SK-N-SH (cell line): ENCODE results near the gene CHM. TPM values are rescaled to one million over a fixed set of nuclear protein-coding genes. Genes with fewer than 3 reads are reported as not detected.

Experiments
- CTCF ChIA-PET: fragments of 300-600, 350-600 bp; formaldehyde crosslinking; extraction: SDS; loops from one replicate; lab custom pipeline; 2021; lab: Yijun Ruan, JAX
- POLR2A ChIA-PET: fragments of 350-600 bp; sonication (Branson Sonifier 250); formaldehyde crosslinking; extraction: SDS; loops from one replicate; lab custom pipeline; 2020; ENCODE audit warnings: antibody characterized with exemption, inconsistent platforms; lab: Yijun Ruan, JAX
- DNase-seq: peaks from one replicate; pipeline ENCODE4 v3.0.0; 2012
- H2AFZ ChIP-seq: fragments of 200-600 bp; sonication (generic); 2 replicates; pipeline ENCODE4 v1.8.1; 2016; ENCODE audit warnings: antibody characterized with exemption, mild to moderate bottlenecking, low read depth
- H3F3A ChIP-seq: fragments of 200-600 bp; sonication (generic); replicated peaks from 2 replicates; pipeline ENCODE3; 2016; ENCODE audit warnings: antibody characterized with exemption, mild to moderate bottlenecking; ENCODE audit not compliant: insufficient read depth
- H3K27ac ChIP-seq, 2 experiments: fragments of 200-500 bp in 1 of 2; fragments of 200-600 bp in 1 of 2; sonication (Bioruptor generic) in 1 of 2; sonication (generic), shearing (Covaris generic) in 1 of 2; 2 replicates each; pipeline versions ENCODE4 v1.5.1 to v1.6.1; 2014 to 2016; ENCODE audit warnings: low read depth in 2 of 2, inconsistent platforms in 1 of 2, low read length in 1 of 2, mild to moderate bottlenecking in 1 of 2, mixed read lengths in 1 of 2
- H3K27me3 ChIP-seq: fragments of 200-600 bp; sonication (generic), shearing (Covaris generic); 2 replicates; pipeline ENCODE4 v1.6.1; 2016; ENCODE audit warnings: mixed run types; ENCODE audit not compliant: insufficient read depth
- H3K36me3 ChIP-seq, 2 experiments: fragments of 200-500 bp in 1 of 2; fragments of 200-600 bp in 1 of 2; sonication (Bioruptor generic) in 1 of 2; sonication (generic) in 1 of 2; replicated peaks in 1 of 2; 2 replicates each; pipeline versions ENCODE3 to v1.5.1; 2014 to 2016; ENCODE audit warnings: low read length in 1 of 2, mild to moderate bottlenecking in 1 of 2; ENCODE audit not compliant: insufficient read depth in 2 of 2, control insufficient read depth in 1 of 2
- H3K4me1 ChIP-seq, 2 experiments: fragments of 200-500 bp in 1 of 2; fragments of 200-600 bp in 1 of 2; sonication (Bioruptor generic) in 1 of 2; sonication (generic), shearing (Covaris generic) in 1 of 2; 2 replicates each; pipeline versions ENCODE4 v1.5.1 to v1.6.1; 2014 to 2016; ENCODE audit warnings: low read depth in 1 of 2, low read length in 1 of 2, mixed run types in 1 of 2; ENCODE audit not compliant: insufficient read depth in 2 of 2, control insufficient read depth in 1 of 2
- H3K4me2 ChIP-seq: fragments of 200-600 bp; sonication (generic), shearing (Covaris generic); 2 replicates; pipeline ENCODE4 v1.6.1; 2017; ENCODE audit warnings: mixed run types
- H3K4me3 ChIP-seq, 2 experiments: fragments of 200-500 bp in 1 of 2; fragments of 200-600 bp in 1 of 2; sonication (Bioruptor generic) in 1 of 2; sonication (generic), shearing (Covaris generic) in 1 of 2; 2 replicates each; pipeline versions ENCODE4 v1.5.1 to v1.8.1; 2014 to 2016; ENCODE audit warnings: low read depth in 2 of 2, inconsistent platforms in 1 of 2, low read length in 1 of 2, mild to moderate bottlenecking in 1 of 2, mixed read lengths in 1 of 2, moderate library complexity in 1 of 2
- H3K79me2 ChIP-seq: fragments of 200-600 bp; sonication (generic); 2 replicates; pipeline ENCODE4 v1.8.1; 2017; ENCODE audit warnings: mild to moderate bottlenecking; ENCODE audit not compliant: insufficient read depth
- H3K9ac ChIP-seq: fragments of 200-600 bp; sonication (generic); 2 replicates; pipeline ENCODE4 v1.6.1; 2017; ENCODE audit warnings: mixed run types
- H3K9me2 ChIP-seq: fragments of 200-600 bp; sonication (generic); 2 replicates; pipeline ENCODE4 v1.6.1; 2017; ENCODE audit warnings: mixed run types
- H3K9me3 ChIP-seq: fragments of 200-600 bp; sonication (generic); 2 replicates; pipeline ENCODE4 v1.6.1; 2017; ENCODE audit warnings: mixed run types, mild to moderate bottlenecking, moderate library complexity
- H4K20me1 ChIP-seq: fragments of 200-600 bp; sonication (generic); 2 replicates; pipeline ENCODE4 v1.6.1; 2017; ENCODE audit warnings: mild to moderate bottlenecking, mixed run types; ENCODE audit not compliant: insufficient read depth
- CHD2 ChIP-seq: fragments of 150-350 bp; IDR thresholded peaks from 2 replicates; pipeline ENCODE4 v1.6.1; 2018; ENCODE audit warnings: low read length; ENCODE audit not compliant: partially characterized antibody
- ELF1 ChIP-seq: IDR thresholded peaks from 2 replicates; pipeline ENCODE4 v1.4.0; 2012
- EP300 ChIP-seq, 2 experiments: IDR thresholded peaks; 2 replicates each; pipeline versions ENCODE4 v1.4.0 to v1.6.1; 2012; ENCODE audit warnings: borderline replicate concordance in 1 of 2, low read depth in 1 of 2, low read length in 1 of 2
- IRF3 ChIP-seq: fragments of 150-350 bp; IDR thresholded peaks from 2 replicates; pipeline ENCODE4 v1.6.1; 2016; ENCODE audit warnings: mild to moderate bottlenecking, low read depth, low read length
- MEF2A ChIP-seq: IDR thresholded peaks from 2 replicates; pipeline ENCODE4 v1.4.0; 2012; ENCODE audit warnings: low read depth, borderline replicate concordance
- NFIC ChIP-seq: IDR thresholded peaks from 2 replicates; pipeline ENCODE4 v1.4.0; 2012; ENCODE audit warnings: borderline replicate concordance
- NRF1 ChIP-seq: IDR thresholded peaks from 2 replicates; pipeline ENCODE4 v1.6.1; 2012; ENCODE audit warnings: low read depth, mild to moderate bottlenecking, low read length
- RAD21 ChIP-seq: IDR thresholded peaks from 2 replicates; pipeline ENCODE4 v1.6.1; 2012; ENCODE audit warnings: mild to moderate bottlenecking, low read length
- REST ChIP-seq: IDR thresholded peaks from 2 replicates; pipeline ENCODE4 v1.6.1; 2012; ENCODE audit warnings: mild to moderate bottlenecking, low read depth, low read length, moderate library complexity
- SIN3A ChIP-seq: IDR thresholded peaks from 2 replicates; pipeline ENCODE4 v1.6.1; 2012; ENCODE audit warnings: low read depth, mild to moderate bottlenecking, low read length, moderate library complexity, borderline replicate concordance
- SMC3 ChIP-seq: IDR thresholded peaks from 2 replicates; pipeline ENCODE4 v1.6.1; 2012; ENCODE audit warnings: low read depth, low read length, improper control_type of control experiment
- TAF1 ChIP-seq: IDR thresholded peaks from 2 replicates; pipeline ENCODE4 v1.6.1; 2012; ENCODE audit warnings: low read depth, mild to moderate bottlenecking, low read length, moderate library complexity, borderline replicate concordance
- TEAD4 ChIP-seq: IDR thresholded peaks from 2 replicates; pipeline ENCODE4 v1.4.0; 2012; ENCODE audit warnings: mild to moderate bottlenecking, borderline replicate concordance; ENCODE audit not compliant: insufficient read depth
- USF2 ChIP-seq: fragments of 150-350 bp; IDR thresholded peaks from 2 replicates; pipeline ENCODE4 v1.6.1; 2017; ENCODE audit warnings: antibody characterized with exemption, low read length, low read depth, borderline replicate concordance
- ZBTB33 ChIP-seq: IDR thresholded peaks from 2 replicates; pipeline ENCODE4 v1.4.0; 2012; ENCODE audit warnings: low read depth, borderline replicate concordance
- WGBS: methylation state at CpG from one replicate; pipeline ENCODE4 v1.1.6; 2017; ENCODE audit warnings: low lambda C conversion rate; 5-methylcytosine and 5-hydroxymethylcytosine counted together
- polyA plus RNA-seq, 3 experiments: library from polyadenylated mRNA; depleted of rRNA; stranded (reverse); fragments of >200 nt; gene quantifications; 2 replicates each; pipeline ENCODE4 v1.2.3, GENCODE V29; 2012

CHM gene
- polyA plus RNA-seq, 1 of the 3 experiments (the other 2 are of a cell fraction), result 12.8 TPM

- no peak for DNase-seq
- H3K4me2 ChIP-seq, result no peak overlapping the region
- no peak overlapping the region for H2AFZ ChIP-seq
- H3K79me2 ChIP-seq, result peaks cover 30% of the 10 kb centered on the region
- no peaks in the 10 kb centered on the region for H3K9me2 ChIP-seq
- POLR2A ChIA-PET, result no interaction called here
- no peaks in the 10 kb centered on the region for H3K9me3 ChIP-seq
- H4K20me1 ChIP-seq, result peaks cover 11% of the 10 kb centered on the region; the same call in 1 of the 2 replicates
- CTCF ChIA-PET, result no interaction called here
- TF ChIP-seq ELF1, result no peak
- no peak for TF ChIP-seq TAF1
- no peak for TF ChIP-seq IRF3
- no peak for TF ChIP-seq TEAD4
- no peak for TF ChIP-seq EP300 (IDR thresholded peaks at IDR 0.05; ENCODE audit: borderline replicate concordance in 1 of 2, low read depth in 1 of 2, low read length in 1 of 2)
- no peak for TF ChIP-seq RAD21
- TF ChIP-seq USF2, result no peak
- no peak for TF ChIP-seq MEF2A
- no peak for TF ChIP-seq NRF1
- TF ChIP-seq NFIC, result no peak
- TF ChIP-seq ZBTB33, result no peak
- no peak for TF ChIP-seq SIN3A
- TF ChIP-seq CHD2, result no peak
- TF ChIP-seq SMC3, result no peak
- no peak for TF ChIP-seq REST
- TF ChIP-seq, all 33 proteins: peak for 0
- H3F3A ChIP-seq, result peaks cover 7% of the 10 kb centered on the region
- H3K4me3 ChIP-seq, result no peak overlapping the region
- H3K9ac ChIP-seq, result no peak overlapping the region
- no peaks in the 10 kb centered on the region for H3K27me3 ChIP-seq
- H3K4me1 ChIP-seq, result no peaks in the 10 kb centered on the region
- H3K36me3 ChIP-seq, result peaks cover 16 to 22% of the 10 kb centered on the region in 2 experiments
- H3K27ac ChIP-seq, result no peak overlapping the region
- WGBS, result 95% methylated on average over 6 of the region's 6 CpGs
Measured at GRCh38 chrX:85914431-85914830, 132.9 kb downstream of the CHM start.
